Thyroid gland (tissue), 4 donors: ENCODE results near the gene FAM43A. TPM values are rescaled to one million over a fixed set of nuclear protein-coding genes. Genes with fewer than 3 reads are reported as not detected.

Experiments
- DNase-seq, 2 donors: peaks; one replicate each; pipeline ENCODE4 v3.0.0-alpha.2; 2019
- H3K27ac ChIP-seq, 3 donors: fragments of 200-600 bp; sonication (generic); 1 replicate in 2 of 3; 2 replicates in 1 of 3; pipeline ENCODE4 v1.5.1; 2016 to 2019; ENCODE audit warnings: mild to moderate bottlenecking in 1 of 3, moderate library complexity in 1 of 3
- H3K27me3 ChIP-seq: fragments of 200-600 bp; sonication (generic); one replicate; pipeline ENCODE4 v1.5.1; 2019
- H3K36me3 ChIP-seq, 2 donors: fragments of 200-600 bp; sonication (generic); one replicate each; pipeline ENCODE4 v1.5.1; 2016 to 2019
- H3K4me1 ChIP-seq, 2 donors: fragments of 200-600 bp; sonication (generic); one replicate each; pipeline ENCODE4 v1.5.1; 2017 to 2019
- H3K4me3 ChIP-seq, 3 donors: fragments of 200-600 bp; sonication (generic); replicated peaks in 1 of 3; 1 replicate in 2 of 3; 2 replicates in 1 of 3; pipeline ENCODE4 v1.5.1; 2016; ENCODE audit warnings: mild to moderate bottlenecking in 1 of 3
- H3K9me3 ChIP-seq: fragments of 200-600 bp; sonication (generic); one replicate; pipeline ENCODE4 v1.5.1; 2017
- POLR2A ChIP-seq, 2 donors: fragments of 450-650 bp; IDR thresholded peaks; one replicate each; pipeline ENCODE4 v1.6.1; 2017; ENCODE audit warnings: antibody characterized with exemption in 2 of 2, mild to moderate bottlenecking in 2 of 2, moderate library complexity in 1 of 2
- WGBS, 2 donors: methylation state at CpG; one replicate each; pipeline ENCODE4 v1.1.5; 2017; 5-methylcytosine and 5-hydroxymethylcytosine counted together
- intact Hi-C: fragments of 100-400 bp; cut with DNase I; formaldehyde crosslinking; loops from one replicate; pipeline ENCODE4 v1.15.1; 2023
- total RNA-seq, 4 donors: library from RNA; depleted of rRNA; stranded (reverse); fragments of >200 nt; gene quantifications; one replicate each; pipeline ENCODE4 v1.2.3, GENCODE V29; 2016
- TF ChIP-seq, protein P1 (sequence below), 6 experiments: fragments of 200-600 bp in 3 of 6; fragments of 450-650 bp in 3 of 6; sonication (generic) in 3 of 6; IDR thresholded peaks; one replicate each; pipeline ENCODE4 v1.5.1; 2016 to 2019; ENCODE audit warnings: antibody characterized with exemption in 6 of 6, mild to moderate bottlenecking in 2 of 6, inconsistent platforms in 1 of 6, moderate library complexity in 1 of 6

Gene FAM43A
- total RNA-seq, 4 donors from 2014 or later, result 16.8 to 33.9 (median 22.4) TPM

DNA sequence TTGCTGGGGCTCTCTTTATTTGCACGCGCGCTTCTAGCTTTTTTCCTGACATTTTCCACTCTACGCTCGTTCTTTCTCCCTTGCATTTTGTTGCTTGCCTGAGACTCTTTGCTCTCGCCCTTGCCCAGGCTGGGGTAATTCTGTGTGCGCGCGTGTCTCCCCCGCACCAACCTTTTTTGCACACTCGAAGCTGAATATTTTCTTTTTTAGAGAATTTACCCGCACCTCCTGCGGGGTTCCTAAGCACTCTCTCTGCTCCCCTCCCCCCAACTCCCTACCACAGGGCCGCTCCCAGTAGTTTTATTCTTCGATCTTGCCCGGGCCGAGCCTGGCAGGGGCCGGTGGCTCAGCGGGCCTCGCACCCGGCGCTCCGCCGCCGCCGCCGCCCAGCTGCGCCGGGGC is 732 bp downstream of the FAM43A start:
- no peak for TF ChIP-seq POLR2A (IDR thresholded peaks at IDR 0.05)
- TF ChIP-seq, protein P1, sequence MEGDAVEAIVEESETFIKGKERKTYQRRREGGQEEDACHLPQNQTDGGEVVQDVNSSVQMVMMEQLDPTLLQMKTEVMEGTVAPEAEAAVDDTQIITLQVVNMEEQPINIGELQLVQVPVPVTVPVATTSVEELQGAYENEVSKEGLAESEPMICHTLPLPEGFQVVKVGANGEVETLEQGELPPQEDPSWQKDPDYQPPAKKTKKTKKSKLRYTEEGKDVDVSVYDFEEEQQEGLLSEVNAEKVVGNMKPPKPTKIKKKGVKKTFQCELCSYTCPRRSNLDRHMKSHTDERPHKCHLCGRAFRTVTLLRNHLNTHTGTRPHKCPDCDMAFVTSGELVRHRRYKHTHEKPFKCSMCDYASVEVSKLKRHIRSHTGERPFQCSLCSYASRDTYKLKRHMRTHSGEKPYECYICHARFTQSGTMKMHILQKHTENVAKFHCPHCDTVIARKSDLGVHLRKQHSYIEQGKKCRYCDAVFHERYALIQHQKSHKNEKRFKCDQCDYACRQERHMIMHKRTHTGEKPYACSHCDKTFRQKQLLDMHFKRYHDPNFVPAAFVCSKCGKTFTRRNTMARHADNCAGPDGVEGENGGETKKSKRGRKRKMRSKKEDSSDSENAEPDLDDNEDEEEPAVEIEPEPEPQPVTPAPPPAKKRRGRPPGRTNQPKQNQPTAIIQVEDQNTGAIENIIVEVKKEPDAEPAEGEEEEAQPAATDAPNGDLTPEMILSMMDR (IDR thresholded peaks at IDR 0.05), result no peak
- DNase-seq, result no peak
- Histone ChIP-seq H3K4me3 (peak overlapping the region in 2 of 3 donors; percentile 44 to 51), H3K4me1 (peaks cover 27 to 36% of the 10 kb centered on the region in 2 donors), H3K27me3 (no peaks in the 10 kb centered on the region), H3K36me3 (no peaks in the 10 kb centered on the region), H3K27ac (peak overlapping the region; percentile 51 to 76 (median 60)), H3K9me3 (no peaks in the 10 kb centered on the region)
- WGBS, 2 donors, result 1 to 3% methylated on average over 18 to 29 of the region's 29 CpGs
- intact Hi-C loops, result loop anchor here (10.0 kb wide), 1 partner anchor 298 kb away; no protein-coding TSS in a partner anchor

DNA sequence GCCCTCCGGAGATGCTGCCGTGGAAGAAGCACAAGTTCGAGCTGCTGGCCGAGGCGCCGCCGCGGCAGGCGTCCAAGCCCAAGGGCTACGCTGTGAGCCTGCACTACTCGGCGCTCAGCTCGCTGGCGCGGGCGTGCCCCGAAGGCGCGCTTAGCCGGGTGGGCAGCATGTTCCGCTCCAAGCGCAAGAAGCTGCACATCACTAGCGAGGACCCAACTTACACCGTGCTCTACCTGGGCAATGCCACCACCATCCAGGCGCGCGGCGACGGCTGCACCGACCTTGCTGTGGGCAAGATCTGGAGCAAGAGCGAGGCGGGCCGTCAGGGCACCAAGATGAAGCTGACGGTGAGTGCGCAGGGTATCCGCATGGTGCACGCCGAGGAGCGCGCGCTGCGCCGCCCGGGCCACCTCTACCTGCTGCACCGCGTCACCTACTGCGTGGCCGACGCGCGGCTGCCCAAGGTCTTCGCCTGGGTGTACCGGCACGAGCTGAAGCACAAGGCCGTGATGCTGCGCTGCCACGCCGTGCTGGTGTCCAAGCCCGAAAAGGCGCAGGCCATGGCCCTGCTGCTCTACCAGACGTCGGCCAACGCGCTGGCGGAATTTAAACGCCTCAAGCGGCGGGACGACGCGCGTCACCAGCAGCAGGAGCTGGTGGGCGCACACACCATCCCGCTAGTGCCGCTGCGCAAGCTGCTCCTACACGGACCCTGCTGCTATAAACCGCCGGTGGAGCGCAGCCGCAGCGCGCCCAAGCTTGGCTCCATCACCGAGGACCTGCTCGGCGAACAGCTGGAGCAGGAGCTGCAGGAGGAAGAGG is 1.3 kb downstream of the FAM43A start:
- TF ChIP-seq, protein P1 (IDR thresholded peaks at IDR 0.05), result no peak
- TF ChIP-seq POLR2A (IDR thresholded peaks at IDR 0.05), result no peak
- no peaks in the 10 kb centered on the region for H3K27me3 ChIP-seq
- peaks cover 32 to 41% of the 10 kb centered on the region in 2 donors for H3K4me1 ChIP-seq
- intact Hi-C loops, result loop anchor here (10.0 kb wide), 1 partner anchor 298 kb away; no protein-coding TSS in a partner anchor
- H3K4me3 ChIP-seq, result peak overlapping the region; percentile 27 to 51 (median 44)
- peak; percentile 53 to 55 for DNase-seq
- WGBS, 2 donors, result 0% methylated on average over 12 of the region's 86 CpGs; no CpG with 5 or more reads in 1 of the 2 donors
- H3K27ac ChIP-seq, result peak overlapping the region in 2 of 3 donors; percentile 64 to 76
- H3K36me3 ChIP-seq, result no peaks in the 10 kb centered on the region
- no peaks in the 10 kb centered on the region for H3K9me3 ChIP-seq

DNA sequence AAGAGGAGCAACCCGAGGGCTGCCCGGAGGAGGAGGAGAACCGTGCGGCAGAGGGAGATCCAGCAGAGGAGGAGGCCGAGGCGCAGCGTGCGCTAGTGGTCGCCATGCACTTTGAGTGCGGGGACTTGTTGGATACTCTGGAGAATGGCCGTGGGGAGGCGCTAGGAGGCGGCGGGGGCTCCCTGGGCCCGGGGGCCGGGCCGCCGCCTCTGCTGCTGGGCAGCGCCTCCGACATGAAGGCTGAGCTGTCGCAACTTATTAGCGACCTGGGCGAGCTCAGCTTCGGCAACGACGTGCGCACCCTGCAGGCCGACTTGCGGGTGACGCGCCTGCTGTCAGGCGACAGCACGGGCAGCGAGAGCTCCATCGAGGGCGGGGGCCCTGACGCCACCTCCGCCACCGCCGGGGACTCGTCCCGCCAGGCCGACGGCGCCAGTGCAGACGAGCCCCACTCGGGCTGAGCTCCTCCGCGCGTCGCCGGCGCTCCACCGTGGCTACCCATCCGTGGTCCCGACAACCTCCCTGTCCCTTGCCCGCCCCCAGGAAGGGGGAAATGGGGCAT is 2.0 kb downstream of the FAM43A start:
- 8% methylated on average over 14 to 22 of the region's 57 CpGs for WGBS, 2 donors
- TF ChIP-seq, protein P1 (IDR thresholded peaks at IDR 0.05), result peak in 3 of 6 experiments; percentile 16 to 43 (median 22)
- peak in 1 of 2 donors; percentile 30 for TF ChIP-seq POLR2A (IDR thresholded peaks at IDR 0.05)
- Histone ChIP-seq H3K4me3 (peak overlapping the region; percentile 17 to 51 (median 27)), H3K9me3 (no peaks in the 10 kb centered on the region), H3K27ac (peak overlapping the region; percentile 49 to 76 (median 64)), H3K36me3 (no peaks in the 10 kb centered on the region), H3K27me3 (no peaks in the 10 kb centered on the region), H3K4me1 (peaks cover 32 to 44% of the 10 kb centered on the region in 2 donors)
- DNase-seq, result peak; percentile 65 to 71
- intact Hi-C loops, result loop anchor here (10.0 kb wide), 1 partner anchor 297 kb away; no protein-coding TSS in a partner anchor

DNA sequence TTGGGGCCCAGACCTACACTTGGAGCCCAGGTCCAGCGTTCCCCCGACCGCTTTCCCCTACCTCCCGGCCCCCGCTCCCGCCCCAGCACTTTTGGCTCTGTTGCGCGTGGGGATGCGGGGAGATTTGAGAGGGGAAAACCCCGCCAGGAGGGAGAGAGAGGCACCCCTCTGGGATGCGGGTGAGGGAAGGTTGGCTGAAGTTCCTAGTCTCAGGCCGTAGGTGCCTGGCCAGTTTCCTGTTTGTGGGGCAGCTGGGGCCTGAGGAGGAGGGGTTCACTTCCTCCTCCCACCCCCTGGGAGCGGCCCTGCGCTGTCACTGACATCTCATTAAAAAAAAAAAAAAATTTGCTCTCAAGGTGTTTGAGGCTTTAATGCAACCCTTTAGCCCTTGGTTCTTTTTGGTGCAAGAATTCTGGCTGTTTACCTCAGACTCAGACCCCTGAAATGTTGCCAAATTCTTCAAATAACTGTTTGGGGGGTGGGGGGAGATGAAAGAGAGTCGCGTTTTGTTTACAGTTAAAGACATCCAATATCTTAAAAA is 2.6 kb downstream of the FAM43A start:
- no peaks in the 10 kb centered on the region for H3K36me3 ChIP-seq
- no peak for TF ChIP-seq POLR2A (IDR thresholded peaks at IDR 0.05)
- TF ChIP-seq, protein P1 (IDR thresholded peaks at IDR 0.05), result no peak
- H3K4me1 ChIP-seq, result peaks cover 32 to 40% of the 10 kb centered on the region in 2 donors
- peak overlapping the region; percentile 49 to 76 (median 64) for H3K27ac ChIP-seq
- H3K4me3 ChIP-seq, result peak overlapping the region in 1 of 3 donors; percentile 51
- WGBS, 2 donors, result 46 to 47% methylated on average over 12 to 16 of the region's 16 CpGs
- intact Hi-C loops, result loop anchor here (10.0 kb wide), 1 partner anchor 297 kb away; no protein-coding TSS in a partner anchor
- H3K27me3 ChIP-seq, result no peaks in the 10 kb centered on the region
- H3K9me3 ChIP-seq, result no peaks in the 10 kb centered on the region
- DNase-seq, result peak; percentile 14 to 26
